HepG2 (cell line): Measurements from ENCODE around the gene H1-8. TPM values are rescaled to one million over a fixed set of nuclear protein-coding genes. Genes with fewer than 3 reads are reported as not detected.

ENCODE experiments used
- ATAC-seq: fragments of 200-7000 bp; cut with Tn5 transposase; 3 replicates; pipeline ENCODE4 v1.9.1; 2020; ENCODE audit warnings: mild to moderate bottlenecking, moderate library complexity
- BruUV-seq: library from RNA; stranded (reverse); fragments of 400-500 nt; replicated peaks from 2 replicates; lab custom pipeline; 2021; lab: Mats Ljungman, UMichigan
- CTCF ChIA-PET: fragments of 300-600 bp; formaldehyde crosslinking; extraction: SDS; loops from one replicate; lab custom pipeline; 2021; ENCODE audit warnings: low total read pairs, inconsistent platforms, low intra/inter-chr PET ratio; lab: Yijun Ruan, JAX
- POLR2A ChIA-PET: fragments of 350-600 bp; sonication (Branson Sonifier 250); formaldehyde crosslinking; loops from one replicate; lab custom pipeline; 2020; ENCODE audit warnings: antibody characterized with exemption, inconsistent platforms; lab: Yijun Ruan, JAX
- DNase-seq: peaks from one replicate; pipeline ENCODE4 v3.0.0-alpha.2; 2015; ENCODE audit warnings: low spot score
- FAIRE-seq: peaks from 3 replicates; lab custom pipeline; 2011; peaks lifted over from hg19 to GRCh38; lab: Jason Lieb, UNC
- H2AFZ ChIP-seq: one replicate; pipeline ENCODE4 v1.6.1; 2011; ENCODE audit warnings: low read length, inconsistent platforms
- H3K27ac ChIP-seq: fragments of 300-600 bp; 3 replicates; pipeline ENCODE4 v1.8.0; 2011; ENCODE audit warnings: mixed run types, mild to moderate bottlenecking, mixed read lengths, low read length, inconsistent platforms; ENCODE audit not compliant: insufficient read depth; ENCODE audit errors: extremely low read length
- H3K27me3 ChIP-seq, 2 experiments: fragments of 200-600 bp in 1 of 2; 2 replicates in 1 of 2; 3 replicates in 1 of 2; pipeline versions ENCODE4 v1.6.0 to v1.8.0; 2011; ENCODE audit warnings: low read length in 2 of 2, mild to moderate bottlenecking in 2 of 2, moderate library complexity in 2 of 2, inconsistent platforms in 1 of 2; ENCODE audit not compliant: insufficient read depth in 2 of 2, control insufficient read depth in 1 of 2
- H3K36me3 ChIP-seq, 2 experiments: fragments of 200-600 bp in 1 of 2; replicated peaks in 1 of 2; 2 replicates in 1 of 2; 3 replicates in 1 of 2; pipeline versions ENCODE4 v1.5.1 to v1.8.0; 2011; ENCODE audit warnings: low read length in 2 of 2, inconsistent platforms in 1 of 2; ENCODE audit not compliant: insufficient read depth in 2 of 2, control insufficient read depth in 1 of 2
- H3K4me1 ChIP-seq: 2 replicates; pipeline ENCODE4 v1.5.1; 2012; ENCODE audit warnings: low read length, inconsistent platforms; ENCODE audit not compliant: insufficient read depth
- H3K4me2 ChIP-seq: 2 replicates; pipeline ENCODE4 v1.6.0; 2011; ENCODE audit warnings: low read depth, low read length, inconsistent platforms
- H3K4me3 ChIP-seq, 3 experiments: fragments of 200-600 bp in 1 of 3; sonication (generic), shearing (Covaris generic) in 1 of 3; replicated peaks in 1 of 3; 2 replicates each; pipeline ENCODE4 v1.5.1; 2011 to 2016; ENCODE audit warnings: low read length in 3 of 3, inconsistent platforms in 2 of 3, low read depth in 2 of 3, mild to moderate bottlenecking in 2 of 3, control low read depth in 1 of 3, mixed read lengths in 1 of 3; ENCODE audit not compliant: insufficient read depth in 1 of 3
- H3K79me2 ChIP-seq: one replicate; pipeline ENCODE4 v1.6.1; 2011; ENCODE audit warnings: low read length, inconsistent platforms; ENCODE audit not compliant: insufficient read depth
- H3K9ac ChIP-seq: 2 replicates; pipeline ENCODE4 v1.6.0; 2011; ENCODE audit warnings: mild to moderate bottlenecking, low read depth, low read length, inconsistent platforms; ENCODE audit not compliant: insufficient read depth
- H3K9me3 ChIP-seq: 2 replicates; pipeline ENCODE4 v1.5.1; 2012; ENCODE audit warnings: mild to moderate bottlenecking, low read length
- H4K20me1 ChIP-seq: 2 replicates; pipeline ENCODE4 v1.6.0; 2011; ENCODE audit warnings: inconsistent platforms, mild to moderate bottlenecking, low read length, moderate library complexity; ENCODE audit not compliant: insufficient read depth
- CC2D1A ChIP-seq: sonication (generic); formaldehyde crosslinking; IDR thresholded peaks from 2 replicates; pipeline ENCODE4 v1.8.1; 2023; ENCODE audit warnings: mild to moderate bottlenecking, missing genetic modification reagents
- RBM22 ChIP-seq: fragments of 200-400 bp; formaldehyde crosslinking; optimal IDR thresholded peaks from 2 replicates; pipeline ENCODE3; 2017; ENCODE audit warnings: mild to moderate bottlenecking, low read length, moderate library complexity
- SAP130 ChIP-seq: IDR thresholded peaks from 2 replicates; pipeline ENCODE4 v1.6.1; 2016; ENCODE audit warnings: low read depth
- SOX13 ChIP-seq, 3 experiments: fragments of 450-650 bp in 1 of 3; sonication (generic) in 1 of 3; formaldehyde crosslinking in 1 of 3; IDR thresholded peaks in 2 of 3; conservative IDR thresholded peaks in 1 of 3; 2 replicates each; pipeline versions ENCODE4 v1.5.0 to v1.6.1; 2016 to 2020; ENCODE audit warnings: antibody characterized with exemption in 1 of 3, mild to moderate bottlenecking in 1 of 3, missing compliant biosample characterization in 1 of 3, missing genetic modification reagents in 1 of 3, moderate library complexity in 1 of 3
- ZBTB8A ChIP-seq: sonication (generic); formaldehyde crosslinking; IDR thresholded peaks from 2 replicates; pipeline ENCODE4 v1.4.0; 2020; ENCODE audit warnings: mild to moderate bottlenecking, low read depth, missing genetic modification reagents, borderline replicate concordance
- ZNF101 ChIP-seq: sonication (generic); formaldehyde crosslinking; IDR thresholded peaks from 2 replicates; pipeline ENCODE4 v1.4.0; 2020; ENCODE audit warnings: mild to moderate bottlenecking, low read depth, missing genetic modification reagents, borderline replicate concordance
- ZNF431 ChIP-seq: sonication (generic); formaldehyde crosslinking; IDR thresholded peaks from 2 replicates; pipeline ENCODE4 v1.9.0; 2022; ENCODE audit warnings: missing genetic modification reagents, low read depth, mild to moderate bottlenecking, borderline replicate concordance
- ZSCAN9 ChIP-seq: IDR thresholded peaks from 2 replicates; pipeline ENCODE4 v1.6.1; 2016; ENCODE audit warnings: borderline replicate concordance
- WGBS: methylation state at CpG from one replicate; pipeline ENCODE4 v1.1.6; 2017; ENCODE audit warnings: low lambda C conversion rate; 5-methylcytosine and 5-hydroxymethylcytosine counted together
- in situ Hi-C: cut with HindIII; loops from 2 replicates; pipeline ENCODE4 v1.10.0; 2017; ENCODE audit warnings: low pct_unique_long_range_greater_than_20kb; ENCODE audit not compliant: extremely low pct_ligation_motif_present
- intact Hi-C: fragments of 100-400 bp; cut with micrococcal nuclease; formaldehyde crosslinking; loops from one replicate; pipeline ENCODE4 v1.10.0; 2022; ENCODE audit not compliant: unreplicated experiment
- polyA plus RNA-seq, 8 experiments: library from polyadenylated mRNA; depleted of rRNA in 3 of 8; stranded (reverse) in 7 of 8; unstranded in 1 of 8; fragments of >200 nt; fragmentation: Illumina TruSeq in 4 of 8; extraction: Trizol in 4 of 8; gene quantifications; 2 replicates each; pipeline versions ENCODE4 v1.2.1 to v1.2.3, GENCODE V29; 2011 to 2016; ENCODE audit warnings: low read depth in 4 of 8, missing spikeins in 1 of 8, mixed read lengths in 1 of 8; ENCODE audit not compliant: insufficient read depth in 1 of 8
- total RNA-seq, 5 experiments: library from RNA; depleted of rRNA; stranded (reverse); fragments of >200 nt; fragmentation: Illumina TruSeq; extraction: Trizol; gene quantifications; 2 replicates each; pipeline ENCODE4 v1.2.3, GENCODE V29; 2016; ENCODE audit warnings: low read depth in 1 of 5
- TF ChIP-seq, protein P1 (sequence below): IDR thresholded peaks from 2 replicates; pipeline ENCODE4 v1.6.1; 2016; ENCODE audit warnings: missing biosample characterization, missing genetic modification reagents, low read depth
- TF ChIP-seq, protein P2 (sequence below): sonication (generic); formaldehyde crosslinking; IDR thresholded peaks from 2 replicates; pipeline ENCODE4 v1.5.0; 2020; ENCODE audit warnings: missing genetic modification reagents
- TF ChIP-seq, protein P3 (sequence below): IDR thresholded peaks from 2 replicates; pipeline ENCODE4 v1.6.1; 2016; ENCODE audit warnings: missing compliant biosample characterization, missing genetic modification reagents, borderline replicate concordance
- TF ChIP-seq, protein P4 (sequence below): sonication (generic); formaldehyde crosslinking; IDR thresholded peaks from 2 replicates; pipeline ENCODE4 v1.9.0; 2021; ENCODE audit warnings: mild to moderate bottlenecking, missing genetic modification reagents

The H1-8 gene
- total and polyA plus RNA-seq, 2 of the 13 experiments (the other 11 are each of a cell fraction or from before 2014, with no cell fraction given): 0.08 TPM; not detected in 1

DNA sequence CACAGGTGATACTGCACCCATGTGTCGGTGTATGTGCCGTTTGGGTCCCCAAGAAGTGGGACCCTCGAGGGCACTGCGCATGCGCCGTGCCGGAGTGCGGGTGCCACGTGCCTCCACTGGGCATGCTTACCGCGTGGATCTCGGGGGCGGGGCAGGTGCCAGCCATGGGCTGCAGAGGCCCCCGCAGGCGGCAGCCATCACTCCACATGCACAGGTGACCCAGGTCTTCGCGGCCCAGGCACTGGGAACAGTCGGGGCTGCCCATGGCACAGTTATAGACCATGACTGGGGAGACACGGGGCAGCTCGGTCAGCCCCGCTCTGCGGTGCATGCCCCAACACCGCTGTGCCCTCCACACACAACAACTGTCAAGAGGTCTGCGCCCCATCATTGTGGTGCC, 31.2 kb downstream of the H1-8 start:
- FAIRE-seq (no peak), ATAC-seq (no peak), DNase-seq (no peak)
- ChIA-PET CTCF (no interaction called here), POLR2A (no interaction called here)
- Histone ChIP-seq H3K36me3 (peaks cover 12 to 23% of the 10 kb centered on the region in 2 experiments; a peak in 4 of 5 replicates), H4K20me1 (no peaks in the 10 kb centered on the region), H3K27ac (no peak overlapping the region), H2AFZ (no peak overlapping the region), H3K79me2 (no peaks in the 10 kb centered on the region), H3K27me3 (no peaks in the 10 kb centered on the region), H3K9ac (no peak overlapping the region), H3K4me1 (peaks cover 13% of the 10 kb centered on the region), H3K4me2 (no peak overlapping the region), H3K4me3 (no peak overlapping the region), H3K9me3 (no peaks in the 10 kb centered on the region)
- WGBS: 100% methylated on average over 22 of the region's 24 CpGs
- BruUV-seq: no TSS peak
- no peak for TF ChIP-seq ZSCAN9 (CRISPR knock-in tag)
- TF ChIP-seq, protein P1, sequence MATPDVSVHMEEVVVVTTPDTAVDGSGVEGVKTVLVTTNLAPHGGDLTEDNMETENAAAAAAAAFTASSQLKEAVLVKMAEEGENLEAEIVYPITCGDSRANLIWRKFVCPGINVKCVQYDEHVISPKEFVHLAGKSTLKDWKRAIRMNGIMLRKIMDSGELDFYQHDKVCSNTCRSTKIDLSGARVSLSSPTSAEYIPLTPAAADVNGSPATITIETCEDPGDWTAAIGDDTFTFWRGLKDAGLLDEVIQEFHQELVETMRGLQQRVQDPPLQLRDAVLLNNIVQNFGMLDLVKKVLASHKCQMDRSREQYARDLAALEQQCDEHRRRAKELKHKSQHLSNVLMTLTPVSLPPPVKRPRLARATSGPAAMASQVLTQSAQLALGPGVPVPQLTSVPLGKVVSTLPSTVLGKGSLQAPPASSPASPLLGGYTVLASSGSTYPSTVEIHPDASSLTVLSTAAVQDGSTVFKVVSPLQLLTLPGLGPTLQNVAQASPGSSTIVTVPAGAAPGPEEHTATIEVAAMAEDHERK (CRISPR knock-in tag): no peak
- TF ChIP-seq, protein P2, sequence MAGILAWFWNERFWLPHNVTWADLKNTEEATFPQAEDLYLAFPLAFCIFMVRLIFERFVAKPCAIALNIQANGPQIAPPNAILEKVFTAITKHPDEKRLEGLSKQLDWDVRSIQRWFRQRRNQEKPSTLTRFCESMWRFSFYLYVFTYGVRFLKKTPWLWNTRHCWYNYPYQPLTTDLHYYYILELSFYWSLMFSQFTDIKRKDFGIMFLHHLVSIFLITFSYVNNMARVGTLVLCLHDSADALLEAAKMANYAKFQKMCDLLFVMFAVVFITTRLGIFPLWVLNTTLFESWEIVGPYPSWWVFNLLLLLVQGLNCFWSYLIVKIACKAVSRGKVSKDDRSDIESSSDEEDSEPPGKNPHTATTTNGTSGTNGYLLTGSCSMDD (CRISPR knock-in tag): no peak
- no peak for TF ChIP-seq ZBTB8A (CRISPR knock-in tag)
- TF ChIP-seq ZNF431 (CRISPR knock-in tag): no peak
- TF ChIP-seq, protein P3, sequence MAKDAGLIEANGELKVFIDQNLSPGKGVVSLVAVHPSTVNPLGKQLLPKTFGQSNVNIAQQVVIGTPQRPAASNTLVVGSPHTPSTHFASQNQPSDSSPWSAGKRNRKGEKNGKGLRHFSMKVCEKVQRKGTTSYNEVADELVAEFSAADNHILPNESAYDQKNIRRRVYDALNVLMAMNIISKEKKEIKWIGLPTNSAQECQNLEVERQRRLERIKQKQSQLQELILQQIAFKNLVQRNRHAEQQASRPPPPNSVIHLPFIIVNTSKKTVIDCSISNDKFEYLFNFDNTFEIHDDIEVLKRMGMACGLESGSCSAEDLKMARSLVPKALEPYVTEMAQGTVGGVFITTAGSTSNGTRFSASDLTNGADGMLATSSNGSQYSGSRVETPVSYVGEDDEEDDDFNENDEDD (CRISPR knock-in tag): no peak
- no peak for TF ChIP-seq SAP130
- TF ChIP-seq ZNF101: no peak
- no peak for TF ChIP-seq SOX13 (IDR thresholded peaks at IDR 0.05)
- TF ChIP-seq SOX13 (CRISPR knock-in tag; conservative IDR thresholded peaks at IDR 0.05 in 1 of 2, IDR thresholded peaks at IDR 0.05 in 1 of 2): no peak
- no peak for TF ChIP-seq RBM22
- no peak for TF ChIP-seq CC2D1A
- TF ChIP-seq, protein P4, sequence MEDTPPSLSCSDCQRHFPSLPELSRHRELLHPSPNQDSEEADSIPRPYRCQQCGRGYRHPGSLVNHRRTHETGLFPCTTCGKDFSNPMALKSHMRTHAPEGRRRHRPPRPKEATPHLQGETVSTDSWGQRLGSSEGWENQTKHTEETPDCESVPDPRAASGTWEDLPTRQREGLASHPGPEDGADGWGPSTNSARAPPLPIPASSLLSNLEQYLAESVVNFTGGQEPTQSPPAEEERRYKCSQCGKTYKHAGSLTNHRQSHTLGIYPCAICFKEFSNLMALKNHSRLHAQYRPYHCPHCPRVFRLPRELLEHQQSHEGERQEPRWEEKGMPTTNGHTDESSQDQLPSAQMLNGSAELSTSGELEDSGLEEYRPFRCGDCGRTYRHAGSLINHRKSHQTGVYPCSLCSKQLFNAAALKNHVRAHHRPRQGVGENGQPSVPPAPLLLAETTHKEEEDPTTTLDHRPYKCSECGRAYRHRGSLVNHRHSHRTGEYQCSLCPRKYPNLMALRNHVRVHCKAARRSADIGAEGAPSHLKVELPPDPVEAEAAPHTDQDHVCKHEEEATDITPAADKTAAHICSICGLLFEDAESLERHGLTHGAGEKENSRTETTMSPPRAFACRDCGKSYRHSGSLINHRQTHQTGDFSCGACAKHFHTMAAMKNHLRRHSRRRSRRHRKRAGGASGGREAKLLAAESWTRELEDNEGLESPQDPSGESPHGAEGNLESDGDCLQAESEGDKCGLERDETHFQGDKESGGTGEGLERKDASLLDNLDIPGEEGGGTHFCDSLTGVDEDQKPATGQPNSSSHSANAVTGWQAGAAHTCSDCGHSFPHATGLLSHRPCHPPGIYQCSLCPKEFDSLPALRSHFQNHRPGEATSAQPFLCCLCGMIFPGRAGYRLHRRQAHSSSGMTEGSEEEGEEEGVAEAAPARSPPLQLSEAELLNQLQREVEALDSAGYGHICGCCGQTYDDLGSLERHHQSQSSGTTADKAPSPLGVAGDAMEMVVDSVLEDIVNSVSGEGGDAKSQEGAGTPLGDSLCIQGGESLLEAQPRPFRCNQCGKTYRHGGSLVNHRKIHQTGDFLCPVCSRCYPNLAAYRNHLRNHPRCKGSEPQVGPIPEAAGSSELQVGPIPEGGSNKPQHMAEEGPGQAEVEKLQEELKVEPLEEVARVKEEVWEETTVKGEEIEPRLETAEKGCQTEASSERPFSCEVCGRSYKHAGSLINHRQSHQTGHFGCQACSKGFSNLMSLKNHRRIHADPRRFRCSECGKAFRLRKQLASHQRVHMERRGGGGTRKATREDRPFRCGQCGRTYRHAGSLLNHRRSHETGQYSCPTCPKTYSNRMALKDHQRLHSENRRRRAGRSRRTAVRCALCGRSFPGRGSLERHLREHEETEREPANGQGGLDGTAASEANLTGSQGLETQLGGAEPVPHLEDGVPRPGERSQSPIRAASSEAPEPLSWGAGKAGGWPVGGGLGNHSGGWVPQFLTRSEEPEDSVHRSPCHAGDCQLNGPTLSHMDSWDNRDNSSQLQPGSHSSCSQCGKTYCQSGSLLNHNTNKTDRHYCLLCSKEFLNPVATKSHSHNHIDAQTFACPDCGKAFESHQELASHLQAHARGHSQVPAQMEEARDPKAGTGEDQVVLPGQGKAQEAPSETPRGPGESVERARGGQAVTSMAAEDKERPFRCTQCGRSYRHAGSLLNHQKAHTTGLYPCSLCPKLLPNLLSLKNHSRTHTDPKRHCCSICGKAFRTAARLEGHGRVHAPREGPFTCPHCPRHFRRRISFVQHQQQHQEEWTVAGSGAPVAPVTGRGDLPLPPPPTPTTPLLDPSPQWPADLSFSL (CRISPR knock-in tag): no peak
- in situ Hi-C loops (no loop called here), intact Hi-C loops (no loop called here)
